ENCODE measurements around the gene ST8SIA2.

The ST8SIA2 gene

DNA sequence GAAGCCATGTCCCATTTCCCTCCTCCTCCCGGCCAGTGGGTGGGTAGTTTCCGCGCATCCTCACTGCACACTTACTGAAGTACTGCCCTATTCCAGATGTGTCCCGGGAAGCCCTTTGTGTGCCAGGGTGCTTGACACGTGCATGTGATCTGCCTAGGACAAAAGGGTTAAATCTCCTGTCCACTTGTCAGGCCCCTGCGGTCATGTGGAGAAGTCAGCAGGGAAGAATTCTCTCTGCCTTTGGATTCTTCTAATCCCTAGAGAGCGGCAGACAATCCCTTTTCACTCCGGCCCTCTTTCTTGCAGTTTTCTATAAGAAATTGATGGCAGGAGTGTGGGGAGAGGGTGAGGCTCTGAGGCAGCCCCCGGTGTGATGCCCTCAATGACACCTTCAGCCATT, 19.8 kb downstream of the ST8SIA2 start:
- in situ Hi-C loops (cut with MboI; ENCODE audit: low pct_unique_long_range_greater_than_20kb, low sequenced_read_pairs, unreplicated experiment) = no loop called here
- TF ChIP-seq, protein P1, sequence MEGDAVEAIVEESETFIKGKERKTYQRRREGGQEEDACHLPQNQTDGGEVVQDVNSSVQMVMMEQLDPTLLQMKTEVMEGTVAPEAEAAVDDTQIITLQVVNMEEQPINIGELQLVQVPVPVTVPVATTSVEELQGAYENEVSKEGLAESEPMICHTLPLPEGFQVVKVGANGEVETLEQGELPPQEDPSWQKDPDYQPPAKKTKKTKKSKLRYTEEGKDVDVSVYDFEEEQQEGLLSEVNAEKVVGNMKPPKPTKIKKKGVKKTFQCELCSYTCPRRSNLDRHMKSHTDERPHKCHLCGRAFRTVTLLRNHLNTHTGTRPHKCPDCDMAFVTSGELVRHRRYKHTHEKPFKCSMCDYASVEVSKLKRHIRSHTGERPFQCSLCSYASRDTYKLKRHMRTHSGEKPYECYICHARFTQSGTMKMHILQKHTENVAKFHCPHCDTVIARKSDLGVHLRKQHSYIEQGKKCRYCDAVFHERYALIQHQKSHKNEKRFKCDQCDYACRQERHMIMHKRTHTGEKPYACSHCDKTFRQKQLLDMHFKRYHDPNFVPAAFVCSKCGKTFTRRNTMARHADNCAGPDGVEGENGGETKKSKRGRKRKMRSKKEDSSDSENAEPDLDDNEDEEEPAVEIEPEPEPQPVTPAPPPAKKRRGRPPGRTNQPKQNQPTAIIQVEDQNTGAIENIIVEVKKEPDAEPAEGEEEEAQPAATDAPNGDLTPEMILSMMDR (IDR thresholded peaks at IDR 0.05; ENCODE audit: extremely low read depth, insufficient read depth, missing control alignments) = no peak
- DNase-seq (ENCODE audit: low spot score) = no peak

DNA sequence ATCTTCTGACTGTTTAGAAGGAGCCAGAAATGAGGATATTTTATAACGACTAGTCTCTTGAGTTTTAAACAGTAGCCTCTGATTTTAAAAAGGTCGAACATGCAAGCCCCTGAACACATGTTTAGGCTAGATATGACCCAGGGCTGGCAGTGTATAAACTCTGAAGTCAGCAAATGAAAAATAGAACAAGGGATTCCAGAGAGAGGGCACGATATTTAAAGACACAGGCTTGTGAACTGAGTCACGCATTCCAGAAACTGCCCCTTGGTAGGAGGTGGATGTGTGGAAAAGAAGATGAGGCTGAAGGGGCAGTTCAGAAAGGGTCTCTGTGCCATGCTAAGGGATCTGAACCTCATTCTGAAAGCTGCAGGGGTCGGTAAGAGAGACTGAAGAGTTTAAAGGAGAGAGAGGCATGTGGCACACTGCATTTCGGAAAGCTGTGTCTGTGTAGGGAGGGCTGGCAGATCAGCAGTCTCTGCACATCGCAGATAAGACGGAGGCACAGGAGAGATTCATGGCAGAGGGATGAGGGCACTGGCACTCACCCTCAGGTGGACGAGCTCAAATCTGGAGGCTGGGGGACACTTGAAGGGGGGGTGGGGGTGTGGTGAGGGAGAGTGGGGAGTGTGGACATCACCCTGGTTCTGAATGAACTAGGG, 22.1 kb downstream of the ST8SIA2 start:
- no peak for DNase-seq (ENCODE audit: low spot score)
- TF ChIP-seq, protein P1 (IDR thresholded peaks at IDR 0.05; ENCODE audit: extremely low read depth, insufficient read depth, missing control alignments) = no peak
- in situ Hi-C loops (cut with MboI; ENCODE audit: low pct_unique_long_range_greater_than_20kb, low sequenced_read_pairs, unreplicated experiment) = no loop called here

DNA sequence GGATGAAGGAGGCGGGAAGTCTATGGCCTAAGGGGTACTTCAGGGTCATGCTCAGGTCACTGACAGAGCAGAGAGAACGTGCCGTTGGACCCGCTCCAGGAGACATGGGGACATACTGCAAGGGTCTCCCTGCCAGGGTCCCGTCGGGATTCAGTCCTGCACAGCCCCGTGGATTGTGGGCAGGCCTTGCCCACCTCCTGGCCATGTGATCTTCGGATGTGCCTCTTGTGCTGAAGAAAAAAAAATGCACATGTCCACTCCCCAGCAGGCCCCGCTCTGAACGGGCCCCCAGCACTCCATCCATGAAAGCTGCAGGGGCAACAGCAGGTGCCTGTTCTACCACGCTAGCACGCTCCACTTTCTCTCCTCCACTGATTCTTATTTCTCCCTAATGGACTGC, 22.9 kb downstream of the ST8SIA2 start:
- TF ChIP-seq, protein P1 (IDR thresholded peaks at IDR 0.05; ENCODE audit: extremely low read depth, insufficient read depth, missing control alignments) = no peak
- no peak for DNase-seq (ENCODE audit: low spot score)
- in situ Hi-C loops (cut with MboI; ENCODE audit: low pct_unique_long_range_greater_than_20kb, low sequenced_read_pairs, unreplicated experiment) = no loop called here

DNA sequence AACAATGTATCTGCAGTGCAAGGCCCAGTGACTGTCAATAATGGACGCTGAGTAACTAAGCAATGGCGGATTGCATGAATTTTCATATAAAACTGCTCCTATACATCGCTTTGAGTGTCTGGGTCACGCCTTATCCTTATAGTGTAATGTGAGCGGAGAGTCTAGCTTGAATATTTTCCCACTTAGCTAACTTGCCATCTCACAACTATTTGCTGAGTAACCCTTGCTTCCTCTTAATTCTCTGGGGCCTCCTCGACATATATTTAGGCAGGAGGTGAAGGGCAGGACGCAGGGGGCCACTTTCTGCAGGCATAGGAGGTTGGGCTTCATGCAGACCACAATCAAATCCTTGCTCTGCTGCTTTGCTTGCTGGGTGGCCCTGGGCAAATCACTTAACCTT, 24.0 kb downstream of the ST8SIA2 start:
- TF ChIP-seq, protein P1 (IDR thresholded peaks at IDR 0.05; ENCODE audit: extremely low read depth, insufficient read depth, missing control alignments) = no peak
- in situ Hi-C loops (cut with MboI; ENCODE audit: low pct_unique_long_range_greater_than_20kb, low sequenced_read_pairs, unreplicated experiment) = no loop called here
- no peak for DNase-seq (ENCODE audit: low spot score)

DNA sequence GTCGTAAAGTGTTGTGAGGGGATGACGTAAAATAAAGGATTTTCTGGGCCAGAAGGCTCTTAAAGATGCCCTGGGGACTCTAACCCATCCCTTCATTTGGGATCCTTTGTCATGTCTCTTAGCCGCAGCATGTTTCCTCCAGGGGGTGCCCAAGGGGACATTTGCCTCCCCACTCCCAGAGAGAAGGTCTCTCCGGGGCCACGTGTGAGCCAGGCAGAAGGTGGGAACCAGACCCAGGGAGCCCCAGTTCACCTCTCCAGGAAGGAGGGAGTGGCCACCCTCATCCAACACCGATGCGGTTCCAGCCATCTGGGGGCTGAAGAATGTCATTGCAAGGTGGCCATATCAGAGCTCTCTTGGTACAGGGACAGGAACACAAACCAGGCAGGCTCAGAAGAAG, 25.2 kb downstream of the ST8SIA2 start:
- in situ Hi-C loops (cut with MboI; ENCODE audit: low pct_unique_long_range_greater_than_20kb, low sequenced_read_pairs, unreplicated experiment) = no loop called here
- TF ChIP-seq, protein P1 (IDR thresholded peaks at IDR 0.05; ENCODE audit: extremely low read depth, insufficient read depth, missing control alignments) = no peak
- no peak for DNase-seq (ENCODE audit: low spot score)

DNA sequence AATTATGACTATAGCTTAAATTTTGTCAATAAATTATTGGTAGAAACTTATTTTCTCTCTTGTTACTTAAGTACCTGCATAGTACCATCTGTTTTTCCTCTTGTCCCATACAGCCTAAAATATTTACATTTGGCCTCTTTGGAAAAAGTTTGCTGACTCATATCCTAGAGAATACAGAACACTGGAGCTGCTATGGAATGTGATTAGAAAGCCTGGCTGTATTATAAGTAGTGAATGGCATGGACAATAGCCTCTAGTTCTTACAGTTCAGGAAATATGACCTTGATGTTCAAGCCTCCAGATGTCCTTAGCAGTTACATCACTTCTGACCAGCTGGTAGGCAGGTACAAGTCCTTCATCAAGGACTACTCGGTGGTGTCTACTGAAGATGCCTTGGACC, 28.3 kb downstream of the ST8SIA2 start:
- in situ Hi-C loops (cut with MboI; ENCODE audit: low pct_unique_long_range_greater_than_20kb, low sequenced_read_pairs, unreplicated experiment) = no loop called here
- TF ChIP-seq, protein P1 (IDR thresholded peaks at IDR 0.05; ENCODE audit: extremely low read depth, insufficient read depth, missing control alignments) = no peak
- DNase-seq (ENCODE audit: low spot score) = no peak
